Upper lobe of left lung (tissue), 6 donors: ENCODE measurements around the gene ARG1. TPM values are rescaled to one million over a fixed set of nuclear protein-coding genes. Genes with fewer than 3 reads are reported as not detected.
"Not testable (repeated sequence)": the region's sequence is repeated elsewhere in the genome, so short reads cannot be mapped to it uniquely, and the experiment has no call there.

Experiments used
- ATAC-seq, 2 donors: fragments of 200-7000 bp; cut with Tn5 transposase; one replicate each; pipeline ENCODE4 v1.9.1; 2022; ENCODE audit warnings: mild to moderate bottlenecking in 2 of 2, moderate library complexity in 2 of 2; ENCODE audit not compliant: low FRiP score in 2 of 2
- DNase-seq, 2 donors: peaks; one replicate each; pipeline ENCODE4 v3.0.0-alpha.2; 2019 to 2020
- H3K27ac ChIP-seq, 4 donors: fragments of 200-600 bp; sonication (generic); one replicate each; pipeline ENCODE4 v1.5.1; 2016 to 2019
- H3K27me3 ChIP-seq, 4 donors: fragments of 200-600 bp; sonication (generic); one replicate each; pipeline ENCODE4 v1.5.1; 2017 to 2019
- H3K36me3 ChIP-seq, 4 donors: fragments of 200-600 bp; sonication (generic); one replicate each; pipeline ENCODE4 v1.5.1; 2016 to 2019
- H3K4me1 ChIP-seq, 4 donors: fragments of 200-600 bp; sonication (generic); one replicate each; pipeline ENCODE4 v1.5.1; 2018 to 2019
- H3K4me3 ChIP-seq, 4 donors: fragments of 200-600 bp; sonication (generic); one replicate each; pipeline ENCODE4 v1.5.1; 2017 to 2019; ENCODE audit warnings: mild to moderate bottlenecking in 2 of 4, moderate library complexity in 1 of 4
- H3K9me3 ChIP-seq, 4 donors: fragments of 200-600 bp; sonication (generic); one replicate each; pipeline ENCODE4 v1.5.1; 2018 to 2019
- CTCF ChIP-seq, 6 experiments: fragments of 450-650 bp in 4 of 6; fragments of 200-600 bp in 2 of 6; sonication (generic) in 2 of 6; IDR thresholded peaks; one replicate each; pipeline ENCODE4 v1.5.1; 2016 to 2019; ENCODE audit warnings: antibody characterized with exemption in 6 of 6
- EP300 ChIP-seq, 4 donors: sonication (generic); formaldehyde crosslinking; IDR thresholded peaks; one replicate each; pipeline ENCODE4 v1.5.1; 2017; ENCODE audit warnings: antibody characterized with exemption in 4 of 4, control low read depth in 2 of 4
- POLR2A ChIP-seq, 4 donors: fragments of 450-650 bp; IDR thresholded peaks; one replicate each; pipeline ENCODE4 v1.5.1; 2016 to 2017; ENCODE audit warnings: antibody characterized with exemption in 4 of 4, mild to moderate bottlenecking in 2 of 4
- POLR2AphosphoS5 ChIP-seq, 2 donors: sonication (generic); formaldehyde crosslinking; IDR thresholded peaks; one replicate each; pipeline ENCODE4 v1.5.1; 2017; ENCODE audit warnings: antibody characterized with exemption in 2 of 2
- WGBS, 2 donors: methylation state at CpG; one replicate each; pipeline ENCODE4 v1.1.5; 2017 to 2018; 5-methylcytosine and 5-hydroxymethylcytosine counted together
- total RNA-seq, 6 donors: library from RNA; depleted of rRNA in 4 of 6; stranded (reverse); fragments of >200 nt in 4 of 6; gene quantifications; one replicate each; pipeline versions ENCODE4 v1.1.0 to v1.2.1, GENCODE V29; 2016 to 2021
- donor health status: DM: no; HTN: no; CAD: no; lungs with moderate emphysema.
- donor health status: DM: no; HTN: yes; CAD: no; lungs with severe emphysema.

ARG1 gene
- total RNA-seq, 6 donors from 2014 or later, result 1.2 to 5.1 (median 3.7) TPM; not detected in 1

DNA sequence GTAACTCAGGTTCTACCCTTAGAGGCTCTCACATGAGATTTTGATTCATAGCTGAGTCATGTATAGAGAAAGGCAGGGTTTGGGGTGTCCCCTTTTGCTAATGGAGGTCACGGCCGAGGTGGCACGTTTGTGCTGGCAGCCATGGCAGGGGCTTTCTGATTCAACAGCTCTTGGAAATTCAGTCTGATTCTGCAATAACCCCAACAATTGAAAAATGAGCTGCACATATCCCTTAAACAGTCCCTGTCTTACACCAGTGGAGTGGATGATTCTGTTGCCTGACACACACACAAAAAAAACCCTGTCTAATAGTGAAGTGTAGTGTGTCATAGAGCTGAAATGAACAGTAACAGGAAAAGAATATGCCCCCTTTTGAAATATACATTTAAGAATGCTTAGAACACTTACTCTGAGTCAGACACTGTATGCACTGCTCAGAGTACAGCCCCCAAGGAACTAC lies 40.4 kb upstream of the ARG1 start:
- no peak overlapping the region for H3K27ac ChIP-seq
- no peak for ATAC-seq
- 84 to 91% methylated on average over 3 of the region's 3 CpGs for WGBS, 2 donors

DNA sequence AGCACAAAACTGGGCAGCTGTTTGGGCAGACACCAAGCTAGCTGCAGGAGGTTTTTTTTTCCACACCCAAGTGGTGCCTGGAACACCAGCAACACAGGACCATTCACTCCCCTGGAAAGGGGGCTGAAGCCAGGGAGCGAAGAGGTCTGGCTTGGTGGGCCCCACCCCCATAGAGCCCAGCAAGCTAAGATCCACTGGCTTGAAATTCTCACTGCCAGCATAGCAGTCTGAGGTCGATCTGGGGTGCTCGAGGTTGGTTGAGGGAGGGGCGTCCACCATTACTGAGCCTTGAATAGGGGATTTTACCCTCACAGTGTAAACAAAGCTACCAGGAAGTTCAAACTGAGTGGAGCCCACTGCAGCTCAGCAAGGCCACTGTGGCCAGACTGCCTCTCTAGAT lies 34.4 kb upstream of the ARG1 start:
- WGBS, 2 donors, result 56 to 86% methylated on average over 1 to 4 of the region's 4 CpGs
- not testable (repeated sequence) for H3K9me3 ChIP-seq, H3K4me1 ChIP-seq, ATAC-seq, H3K36me3 ChIP-seq, H3K27ac ChIP-seq, H3K4me3 ChIP-seq, DNase-seq, H3K27me3 ChIP-seq

More for the DNA sequence above, 40.4 kb upstream of the ARG1 start:
- Histone ChIP-seq H3K36me3 (no peaks in the 10 kb centered on the region), H3K4me1 (no peaks in the 10 kb centered on the region), H3K4me3 (no peak overlapping the region), H3K27me3 (no peaks in the 10 kb centered on the region), H3K9me3 (no peaks in the 10 kb centered on the region)
- no peak for DNase-seq
- TF ChIP-seq POLR2A (IDR thresholded peaks at IDR 0.05) (no peak), EP300 (IDR thresholded peaks at IDR 0.05) (no peak), POLR2AphosphoS5 (IDR thresholded peaks at IDR 0.05) (no peak), CTCF (IDR thresholded peaks at IDR 0.05) (no peak)

DNA sequence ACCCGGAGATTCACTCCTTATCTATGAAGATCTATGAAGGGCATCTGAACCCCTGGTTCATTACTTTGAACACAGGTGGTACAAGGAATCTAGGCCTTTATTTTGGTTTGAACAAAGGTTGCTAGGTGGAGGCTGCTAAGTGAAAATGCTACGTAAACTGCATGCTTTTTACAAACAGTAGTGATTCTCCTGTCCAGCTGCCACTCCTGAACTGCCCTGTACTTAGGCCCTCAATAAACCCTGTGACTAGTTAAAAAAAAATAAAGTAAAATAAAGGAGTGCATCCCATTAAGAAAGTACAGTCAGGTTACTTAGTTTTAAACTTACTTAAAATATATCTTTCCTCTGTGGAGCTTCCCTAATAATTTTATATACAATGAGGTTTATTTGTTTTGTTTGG lies 27.7 kb upstream of the ARG1 start:
- WGBS, 2 donors, result 62 to 70% methylated on average over 2 of the region's 2 CpGs
- DNase-seq, result no peak
- Histone ChIP-seq H3K4me1 (no peaks in the 10 kb centered on the region), H3K9me3 (peaks cover 0 to 3% (median 0%) of the 10 kb centered on the region in 4 donors), H3K27ac (no peak overlapping the region), H3K27me3 (no peaks in the 10 kb centered on the region), H3K4me3 (no peak overlapping the region), H3K36me3 (no peaks in the 10 kb centered on the region)
- TF ChIP-seq POLR2AphosphoS5 (IDR thresholded peaks at IDR 0.05) (no peak), POLR2A (IDR thresholded peaks at IDR 0.05) (no peak), EP300 (IDR thresholded peaks at IDR 0.05) (no peak), CTCF (IDR thresholded peaks at IDR 0.05) (no peak)
- ATAC-seq, result no peak

- H3K4me3 ChIP-seq, result no peak overlapping the region
- no peaks in the 10 kb centered on the region for H3K27me3 ChIP-seq
- no peak for ATAC-seq
- H3K27ac ChIP-seq, result no peak overlapping the region
- H3K36me3 ChIP-seq, result no peaks in the 10 kb centered on the region
- 70 to 72% methylated on average over 6 of the region's 6 CpGs for WGBS, 2 donors
- no peak for DNase-seq
- peaks cover 0 to 3% (median 0%) of the 10 kb centered on the region in 4 donors for H3K9me3 ChIP-seq
- H3K4me1 ChIP-seq, result no peaks in the 10 kb centered on the region
- TF ChIP-seq POLR2AphosphoS5 (IDR thresholded peaks at IDR 0.05) (no peak), CTCF (IDR thresholded peaks at IDR 0.05) (no peak), POLR2A (IDR thresholded peaks at IDR 0.05) (no peak)
These were observed 25.5 kb upstream of the ARG1 start for GRCh38 chr6:131547488-131547887.

- no peaks in the 10 kb centered on the region for H3K27me3 ChIP-seq
- H3K27ac ChIP-seq, result no peak overlapping the region
- no peaks in the 10 kb centered on the region for H3K4me1 ChIP-seq
- TF ChIP-seq POLR2A (IDR thresholded peaks at IDR 0.05) (no peak), POLR2AphosphoS5 (IDR thresholded peaks at IDR 0.05) (no peak), EP300 (IDR thresholded peaks at IDR 0.05) (no peak), CTCF (IDR thresholded peaks at IDR 0.05) (no peak)
- 64 to 74% methylated on average over 1 of the region's 1 CpG for WGBS, 2 donors
- H3K4me3 ChIP-seq, result no peak overlapping the region
- H3K36me3 ChIP-seq, result no peaks in the 10 kb centered on the region
- DNase-seq, result no peak
- H3K9me3 ChIP-seq, result peaks cover 0 to 1% (median 0%) of the 10 kb centered on the region in 4 donors
- ATAC-seq, result no peak
These were observed 24.6 kb upstream of the ARG1 start for GRCh38 chr6:131548441-131548840.
